AG09319 (cell line): Measurements from ENCODE around the gene CCL18.
"Not testable (repeated sequence)": the region's sequence is repeated elsewhere in the genome, so short reads cannot be mapped to it uniquely, and the experiment has no call there.

ENCODE experiments used
- DNase-seq: peaks from one replicate; pipeline ENCODE4 v3.0.0-alpha.2; 2010; ENCODE audit warnings: low read depth; ENCODE audit errors: extremely low read depth
- TF ChIP-seq, protein P1 (sequence below): IDR thresholded peaks from 2 replicates; pipeline ENCODE4 v1.5.1; 2011; ENCODE audit warnings: low read depth, mild to moderate bottlenecking, inconsistent platforms, low read length, moderate library complexity

The CCL18 gene

DNA sequence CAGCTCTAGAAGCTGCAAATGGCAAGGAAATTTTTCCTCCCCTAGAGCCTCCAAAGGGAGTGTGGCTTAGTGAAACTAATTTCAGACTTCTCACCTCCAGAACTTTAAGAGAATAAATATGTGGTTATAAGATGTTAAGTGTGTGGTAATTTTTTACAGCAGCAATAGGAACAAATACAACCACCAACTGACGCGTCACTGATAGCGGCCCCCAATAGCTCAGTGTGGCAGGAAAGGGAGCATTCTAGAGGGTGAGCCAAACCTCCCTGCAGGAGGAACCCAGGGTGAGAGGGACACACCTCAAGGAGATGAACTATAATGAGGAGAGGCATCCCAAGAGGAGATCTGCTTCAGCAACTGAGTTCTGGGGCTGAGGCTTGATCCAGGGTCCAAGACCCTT is 43.6 kb downstream of the CCL18 start:
- no peak for DNase-seq
- TF ChIP-seq, protein P1, sequence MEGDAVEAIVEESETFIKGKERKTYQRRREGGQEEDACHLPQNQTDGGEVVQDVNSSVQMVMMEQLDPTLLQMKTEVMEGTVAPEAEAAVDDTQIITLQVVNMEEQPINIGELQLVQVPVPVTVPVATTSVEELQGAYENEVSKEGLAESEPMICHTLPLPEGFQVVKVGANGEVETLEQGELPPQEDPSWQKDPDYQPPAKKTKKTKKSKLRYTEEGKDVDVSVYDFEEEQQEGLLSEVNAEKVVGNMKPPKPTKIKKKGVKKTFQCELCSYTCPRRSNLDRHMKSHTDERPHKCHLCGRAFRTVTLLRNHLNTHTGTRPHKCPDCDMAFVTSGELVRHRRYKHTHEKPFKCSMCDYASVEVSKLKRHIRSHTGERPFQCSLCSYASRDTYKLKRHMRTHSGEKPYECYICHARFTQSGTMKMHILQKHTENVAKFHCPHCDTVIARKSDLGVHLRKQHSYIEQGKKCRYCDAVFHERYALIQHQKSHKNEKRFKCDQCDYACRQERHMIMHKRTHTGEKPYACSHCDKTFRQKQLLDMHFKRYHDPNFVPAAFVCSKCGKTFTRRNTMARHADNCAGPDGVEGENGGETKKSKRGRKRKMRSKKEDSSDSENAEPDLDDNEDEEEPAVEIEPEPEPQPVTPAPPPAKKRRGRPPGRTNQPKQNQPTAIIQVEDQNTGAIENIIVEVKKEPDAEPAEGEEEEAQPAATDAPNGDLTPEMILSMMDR: no peak

DNA sequence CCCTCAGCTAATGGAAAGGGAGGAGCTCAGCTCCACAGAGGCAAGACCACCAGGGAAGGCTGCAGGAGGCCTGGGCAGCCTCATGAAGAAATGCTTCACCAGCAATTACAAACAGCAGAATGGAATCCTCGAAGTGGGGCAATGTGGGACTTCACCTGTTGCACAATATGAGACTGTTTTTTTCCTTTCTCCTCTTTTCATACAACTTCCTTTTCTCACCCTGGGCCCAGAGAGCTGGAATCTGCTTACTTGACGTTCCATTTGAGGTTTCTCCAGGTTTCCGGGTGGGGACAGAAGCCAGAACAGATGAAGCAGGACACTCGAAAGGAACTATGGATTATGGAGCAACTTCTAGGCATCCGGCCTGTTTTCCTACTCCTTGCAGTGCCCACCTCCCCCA is 44.2 kb downstream of the CCL18 start:
- DNase-seq: not testable (repeated sequence)

DNA sequence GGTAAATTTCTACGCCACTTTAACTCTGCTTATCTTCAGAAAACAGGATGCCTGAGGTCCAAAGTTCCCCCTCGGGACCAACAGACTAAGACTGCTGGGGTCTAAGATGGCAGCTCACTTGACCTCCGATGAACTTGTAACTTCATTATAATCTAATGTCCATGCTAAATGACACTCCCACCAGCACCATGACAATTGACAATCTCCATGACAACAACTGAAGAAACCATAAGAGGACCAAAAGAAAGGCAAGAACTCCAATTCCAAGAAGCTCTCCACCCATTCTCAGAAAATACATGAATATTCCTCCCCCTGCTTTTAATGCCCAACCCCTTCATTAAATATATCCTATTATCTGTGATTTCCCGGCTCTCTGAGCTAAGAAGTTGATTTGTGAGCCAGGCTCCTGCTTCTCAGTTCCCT is 47.0 kb downstream of the CCL18 start:
- no peak for DNase-seq
- TF ChIP-seq, protein P1: no peak

DNA sequence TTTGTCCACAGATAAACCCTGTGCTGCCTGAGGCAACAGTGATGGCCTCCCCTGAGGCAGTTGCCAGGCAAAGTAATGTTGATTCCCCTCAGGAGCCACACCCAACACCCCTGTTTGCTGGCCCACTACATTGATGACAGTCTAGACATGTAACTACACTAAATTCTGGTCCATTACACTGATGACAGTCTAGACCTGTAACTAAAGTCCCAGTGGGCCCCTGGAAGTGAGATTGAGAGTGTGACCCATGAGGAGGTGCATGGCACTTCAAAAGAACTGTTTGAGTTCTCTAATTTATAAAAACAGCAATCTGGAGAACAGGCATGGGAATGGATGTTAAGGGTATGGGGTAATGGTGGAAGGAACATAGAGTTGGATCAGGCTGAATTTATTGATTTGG is 48.5 kb downstream of the CCL18 start:
- TF ChIP-seq, protein P1: no peak

DNA sequence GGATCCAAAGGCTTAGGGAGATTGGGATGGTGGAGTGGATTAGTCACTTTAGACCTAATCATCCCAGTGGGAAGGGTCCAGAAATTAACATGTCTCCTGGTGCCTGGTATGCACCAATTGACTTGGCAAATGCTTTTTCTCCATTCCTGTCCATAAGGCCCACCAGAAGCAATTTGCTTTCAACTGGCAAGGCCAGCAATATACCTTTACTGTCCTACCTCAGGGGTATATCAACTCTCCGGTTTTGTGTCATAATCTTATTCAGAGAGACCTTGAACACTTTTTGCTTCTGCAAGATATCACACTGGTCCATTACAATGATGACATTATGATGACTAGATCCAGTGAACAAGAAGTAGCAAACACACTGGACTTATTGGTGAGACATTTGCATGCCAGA is 49.1 kb downstream of the CCL18 start:
- not testable (repeated sequence) for DNase-seq

More for the DNA sequence above, 48.5 kb downstream of the CCL18 start:
- no peak for DNase-seq

DNA sequence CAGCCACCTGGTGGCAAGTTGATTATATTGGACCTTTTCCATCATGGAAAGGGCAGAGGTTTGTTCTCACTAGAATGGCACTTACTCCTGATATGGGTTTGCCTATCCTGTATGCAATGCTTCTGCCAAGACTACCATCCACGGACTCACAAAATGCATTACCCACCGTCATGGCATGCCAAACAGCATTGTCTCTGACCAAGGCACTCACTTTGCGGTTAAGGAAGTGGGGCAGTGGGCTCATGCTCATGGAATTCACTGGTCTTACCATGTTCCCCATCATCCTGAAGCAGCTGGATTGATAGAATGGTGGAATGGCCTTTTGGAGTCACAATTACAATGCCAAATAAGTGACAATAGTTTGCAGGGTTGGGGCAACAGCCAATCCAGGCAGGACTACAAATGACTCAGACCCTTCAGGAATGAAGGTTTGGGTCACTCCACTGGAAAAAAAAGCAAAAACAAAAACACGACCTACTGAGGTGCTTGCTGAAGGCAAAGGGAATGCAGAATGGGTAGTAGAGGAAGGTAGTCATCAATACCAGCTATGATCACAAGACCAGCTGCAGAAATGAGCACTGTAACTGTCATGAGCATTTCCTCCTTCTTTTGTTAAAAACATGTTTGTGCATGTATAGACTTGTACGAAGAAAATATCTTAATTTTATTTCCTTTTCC is 51.0 kb downstream of the CCL18 start:
- not testable (repeated sequence) for DNase-seq

DNA sequence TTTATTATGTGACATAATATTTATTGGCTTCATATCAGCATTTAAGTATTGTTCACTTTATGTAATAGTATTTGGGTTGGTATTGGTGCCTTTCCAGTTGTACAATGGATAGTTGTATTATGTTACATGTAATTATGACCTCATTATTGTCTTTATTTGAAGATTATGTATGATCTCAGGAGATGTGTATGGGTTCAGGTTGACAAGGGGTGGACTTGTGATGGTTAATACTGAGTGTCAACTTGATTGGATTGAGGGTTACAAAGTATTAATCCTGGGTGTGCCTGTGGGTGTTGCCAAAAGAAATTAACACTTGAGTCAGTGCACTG is 51.5 kb downstream of the CCL18 start:
- DNase-seq: not testable (repeated sequence)

DNA sequence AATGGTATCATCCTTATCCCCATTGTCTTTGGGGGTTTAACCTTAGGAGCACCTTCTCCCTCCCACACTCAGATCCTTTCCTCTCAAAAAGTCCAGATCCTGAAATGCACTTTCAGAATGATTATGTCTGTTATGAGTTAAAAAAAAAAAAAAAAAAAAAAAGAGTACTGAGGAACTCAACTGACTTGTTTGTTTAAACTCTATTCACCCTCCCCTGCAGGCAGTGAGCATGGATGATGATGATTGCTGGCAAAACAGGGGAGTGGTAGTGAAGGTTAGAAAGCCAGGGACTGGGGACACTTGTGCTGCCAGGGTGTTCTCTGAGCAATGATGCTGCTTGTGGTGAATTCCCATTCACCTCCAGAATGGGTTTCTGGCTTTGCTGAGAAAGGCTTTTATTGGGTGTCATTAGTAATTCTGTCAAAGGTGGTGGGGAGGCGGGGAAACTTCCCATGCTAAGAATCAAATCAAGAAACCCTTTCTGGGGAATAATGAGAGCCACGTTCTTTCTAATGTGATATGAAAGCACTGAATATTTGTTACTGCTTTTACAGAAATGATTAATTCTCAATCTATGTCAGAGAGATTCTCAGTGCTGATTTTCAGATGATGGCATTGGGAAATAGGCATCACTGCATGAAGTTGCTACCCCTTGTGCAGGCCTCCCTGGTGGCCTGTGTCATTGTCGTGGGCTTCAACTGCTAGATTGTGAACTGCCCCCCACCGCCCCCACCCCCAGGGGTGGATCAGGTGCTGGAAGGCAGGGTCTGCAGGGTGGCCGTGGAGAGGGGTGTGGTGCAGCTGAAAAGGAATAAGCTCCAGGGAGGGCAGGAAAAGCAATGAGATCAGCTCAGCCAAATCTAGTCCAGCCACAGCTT is 53.7 kb downstream of the CCL18 start:
- no peak for DNase-seq
- TF ChIP-seq, protein P1: no peak

DNA sequence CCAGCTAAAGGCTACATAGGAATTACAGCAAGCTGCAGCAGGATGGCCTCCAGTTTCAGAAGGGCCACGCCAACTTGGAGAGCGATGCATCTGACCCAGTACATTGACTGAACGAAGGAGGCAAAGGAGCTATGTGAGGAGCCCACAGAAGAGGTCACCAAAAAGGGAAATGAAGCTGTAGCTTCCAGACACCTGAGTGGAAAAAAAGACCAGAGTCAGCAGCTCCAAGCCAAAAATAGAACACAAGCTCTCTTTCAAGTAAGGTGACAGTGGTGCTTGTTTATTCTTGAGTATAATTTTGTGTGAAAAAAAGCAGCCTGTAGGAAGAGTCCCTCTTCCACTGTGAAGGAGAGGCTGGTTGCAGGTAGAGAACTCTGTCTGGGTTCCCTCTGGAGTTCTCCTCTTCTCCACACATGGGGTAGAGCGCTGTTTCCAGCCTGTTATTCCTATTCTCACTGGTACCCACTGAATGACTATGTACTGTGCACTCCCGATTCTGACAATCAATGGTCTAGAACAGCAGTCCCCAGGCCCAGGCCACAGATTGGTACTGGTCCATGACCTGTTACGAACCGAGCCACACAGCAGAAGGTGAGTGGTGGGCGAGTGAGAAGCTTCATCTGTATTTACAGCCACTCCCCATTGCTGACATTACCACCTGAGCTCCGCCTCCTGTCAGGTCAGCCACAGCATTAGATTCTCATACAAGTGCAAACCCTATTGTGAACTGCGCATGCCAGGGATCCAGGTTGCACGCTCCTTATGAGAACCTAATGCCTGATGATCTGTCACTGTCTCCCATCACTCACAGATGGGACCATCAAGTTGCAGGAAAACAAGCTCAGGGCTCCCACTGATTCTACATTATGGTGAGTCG is 54.6 kb downstream of the CCL18 start:
- TF ChIP-seq, protein P1: no peak
- DNase-seq: no peak
